HG03039 (cell line): ENCODE measurements around the gene MRPS33.
"Not testable (repeated sequence)": the region's sequence is repeated elsewhere in the genome, so short reads cannot be mapped to it uniquely, and the experiment has no call there.

Experiments used
- ATAC-seq: cut with Tn5 transposase; IDR thresholded peaks from one replicate; pipeline ENCODE4 v1.9.1; 2021; ENCODE audit warnings: mild to moderate bottlenecking, moderate library complexity; ENCODE audit not compliant: unreplicated experiment

Gene MRPS33

GRCh38 chr7:140956997-140957396 lies 57.8 kb downstream of the MRPS33 start:
- ATAC-seq: not testable (repeated sequence)
